ENCODE results near the gene CNGA3. TPM values are rescaled to one million over a fixed set of nuclear protein-coding genes. Genes with fewer than 3 reads are reported as not detected.

CNGA3 gene
- total RNA-seq, 2 experiments from 2014 or later = not detected

- Mint-ChIP-seq H3K4me3 (no peak overlapping the region), H3K4me1 (ENCODE audit: low read depth) (no peaks in the 10 kb centered on the region), H3K9me3 (no peaks in the 10 kb centered on the region), H3K27ac (no peak overlapping the region), H3K36me3 (ENCODE audit: low read depth) (no peaks in the 10 kb centered on the region), H3K27me3 (ENCODE audit: low read depth) (peaks cover 6% of the 10 kb centered on the region)
- DNase-seq = no peak
- intact Hi-C loops (cut with micrococcal nuclease) = no loop called here
- CTCF ChIA-PET = interaction anchor here (0.6 kb wide), 1 partner anchor 1662 kb away, joined by 3 read pairs; no protein-coding TSS in a partner anchor
These were observed 11.7 kb upstream of the CNGA3 start for GRCh38 chr2:98334439-98335078.

- Mint-ChIP-seq H3K4me1 (ENCODE audit: low read depth) (no peaks in the 10 kb centered on the region), H3K9me3 (no peaks in the 10 kb centered on the region), H3K4me3 (no peak overlapping the region), H3K27ac (no peak overlapping the region), H3K27me3 (ENCODE audit: low read depth) (peaks cover 6% of the 10 kb centered on the region), H3K36me3 (ENCODE audit: low read depth) (no peaks in the 10 kb centered on the region)
- CTCF ChIA-PET = interaction anchor here (0.6 kb wide), 1 partner anchor 1662 kb away, joined by 3 read pairs; no protein-coding TSS in a partner anchor
- no peak for DNase-seq
- intact Hi-C loops (cut with micrococcal nuclease) = no loop called here
These were observed 11.0 kb upstream of the CNGA3 start for GRCh38 chr2:98335271-98335670.

- peaks cover 5% of the 10 kb centered on the region for H3K4me1 Mint-ChIP-seq (ENCODE audit: low read depth)
- no peaks in the 10 kb centered on the region for H3K36me3 Mint-ChIP-seq (ENCODE audit: low read depth)
- CTCF ChIA-PET = no interaction called here
These were observed 5.0 kb upstream of the CNGA3 start for GRCh38 chr2:98341241-98341640.

GRCh38 chr2:98343285-98343684 lies 3.0 kb upstream of the CNGA3 start:
- Mint-ChIP-seq H3K9me3 (no peaks in the 10 kb centered on the region), H3K4me1 (ENCODE audit: low read depth) (peaks cover 13% of the 10 kb centered on the region), H3K36me3 (ENCODE audit: low read depth) (no peaks in the 10 kb centered on the region), H3K4me3 (no peak overlapping the region), H3K27ac (no peak overlapping the region), H3K27me3 (ENCODE audit: low read depth) (peaks cover 35% of the 10 kb centered on the region)
- intact Hi-C loops (cut with micrococcal nuclease) = no loop called here
- CTCF ChIA-PET = no interaction called here
- DNase-seq = no peak

More at GRCh38 chr2:98341241-98341640, 5.0 kb upstream of the CNGA3 start:
- peaks cover 22% of the 10 kb centered on the region for H3K27me3 Mint-ChIP-seq (ENCODE audit: low read depth)
- no peak for DNase-seq
- H3K4me3 Mint-ChIP-seq = no peak overlapping the region
- H3K27ac Mint-ChIP-seq = no peak overlapping the region
- no peaks in the 10 kb centered on the region for H3K9me3 Mint-ChIP-seq
- intact Hi-C loops (cut with micrococcal nuclease) = no loop called here

- Mint-ChIP-seq H3K4me1 (ENCODE audit: low read depth) (peaks cover 13% of the 10 kb centered on the region), H3K9me3 (peaks cover 3% of the 10 kb centered on the region), H3K27me3 (ENCODE audit: low read depth) (peaks cover 69% of the 10 kb centered on the region), H3K4me3 (no peak overlapping the region), H3K27ac (no peak overlapping the region), H3K36me3 (ENCODE audit: low read depth) (no peaks in the 10 kb centered on the region)
- CTCF ChIA-PET = no interaction called here
- intact Hi-C loops (cut with micrococcal nuclease) = no loop called here
- DNase-seq = no peak
These were observed 1.2 kb downstream of the CNGA3 start for GRCh38 chr2:98347298-98348065.

GRCh38 chr2:98348066-98348561 lies 1.9 kb downstream of the CNGA3 start:
- H3K36me3 Mint-ChIP-seq (ENCODE audit: low read depth) = no peaks in the 10 kb centered on the region
- H3K27me3 Mint-ChIP-seq (ENCODE audit: low read depth) = peaks cover 67% of the 10 kb centered on the region
- intact Hi-C loops (cut with micrococcal nuclease) = no loop called here
- DNase-seq = no peak
- no peak overlapping the region for H3K4me3 Mint-ChIP-seq
- H3K9me3 Mint-ChIP-seq = peaks cover 3% of the 10 kb centered on the region
- CTCF ChIA-PET = no interaction called here
- H3K4me1 Mint-ChIP-seq (ENCODE audit: low read depth) = peaks cover 13% of the 10 kb centered on the region
- H3K27ac Mint-ChIP-seq = no peak overlapping the region

- DNase-seq = no peak
- Mint-ChIP-seq H3K4me1 (ENCODE audit: low read depth) (peaks cover 13% of the 10 kb centered on the region), H3K27me3 (ENCODE audit: low read depth) (peaks cover 58% of the 10 kb centered on the region), H3K4me3 (no peak overlapping the region), H3K36me3 (ENCODE audit: low read depth) (no peaks in the 10 kb centered on the region), H3K9me3 (peaks cover 3% of the 10 kb centered on the region), H3K27ac (no peak overlapping the region)
- intact Hi-C loops (cut with micrococcal nuclease) = no loop called here
- CTCF ChIA-PET = interaction anchor here (1.1 kb wide), 1 partner anchor 32 kb away, joined by 3 read pairs; no protein-coding TSS in a partner anchor
These were observed 4.2 kb downstream of the CNGA3 start for GRCh38 chr2:98350411-98350810.

GRCh38 chr2:98355881-98356280 lies 9.6 kb downstream of the CNGA3 start:
- CTCF ChIA-PET = no interaction called here
- Mint-ChIP-seq H3K9me3 (peaks cover 3% of the 10 kb centered on the region), H3K36me3 (ENCODE audit: low read depth) (no peaks in the 10 kb centered on the region), H3K27me3 (ENCODE audit: low read depth) (peaks cover 13% of the 10 kb centered on the region), H3K4me1 (ENCODE audit: low read depth) (no peaks in the 10 kb centered on the region), H3K27ac (no peak overlapping the region), H3K4me3 (no peak overlapping the region)
- intact Hi-C loops (cut with micrococcal nuclease) = no loop called here
- DNase-seq = no peak

- no peak overlapping the region for H3K27ac Mint-ChIP-seq
- no peak overlapping the region for H3K4me3 Mint-ChIP-seq
- peaks cover 7% of the 10 kb centered on the region for H3K27me3 Mint-ChIP-seq (ENCODE audit: low read depth)
- DNase-seq = no peak
- no peaks in the 10 kb centered on the region for H3K36me3 Mint-ChIP-seq (ENCODE audit: low read depth)
- intact Hi-C loops (cut with micrococcal nuclease) = no loop called here
- no peaks in the 10 kb centered on the region for H3K4me1 Mint-ChIP-seq (ENCODE audit: low read depth)
- no peaks in the 10 kb centered on the region for H3K9me3 Mint-ChIP-seq
- CTCF ChIA-PET = no interaction called here
These were observed 10.5 kb downstream of the CNGA3 start for GRCh38 chr2:98356729-98357128.

- Mint-ChIP-seq H3K27me3 (ENCODE audit: low read depth) (peaks cover 3% of the 10 kb centered on the region), H3K36me3 (ENCODE audit: low read depth) (no peaks in the 10 kb centered on the region), H3K4me1 (ENCODE audit: low read depth) (no peaks in the 10 kb centered on the region), H3K9me3 (no peaks in the 10 kb centered on the region), H3K27ac (no peak overlapping the region), H3K4me3 (no peak overlapping the region)
- DNase-seq = no peak
- CTCF ChIA-PET = no interaction called here
- intact Hi-C loops (cut with micrococcal nuclease) = no loop called here
These were observed 11.6 kb downstream of the CNGA3 start for GRCh38 chr2:98357849-98358248.

- Mint-ChIP-seq H3K27me3 (ENCODE audit: low read depth) (no peaks in the 10 kb centered on the region), H3K9me3 (no peaks in the 10 kb centered on the region), H3K27ac (no peak overlapping the region), H3K4me3 (no peak overlapping the region), H3K4me1 (ENCODE audit: low read depth) (no peaks in the 10 kb centered on the region), H3K36me3 (ENCODE audit: low read depth) (no peaks in the 10 kb centered on the region)
- no peak for DNase-seq
- intact Hi-C loops (cut with micrococcal nuclease) = no loop called here
- CTCF ChIA-PET = no interaction called here
These were observed 13.7 kb downstream of the CNGA3 start for GRCh38 chr2:98359986-98360385.

GRCh38 chr2:98367721-98368120 lies 21.5 kb downstream of the CNGA3 start:
- DNase-seq = no peak
- no peak overlapping the region for H3K27ac Mint-ChIP-seq
- peaks cover 17% of the 10 kb centered on the region for H3K27me3 Mint-ChIP-seq (ENCODE audit: low read depth)
- intact Hi-C loops (cut with micrococcal nuclease) = no loop called here
- H3K9me3 Mint-ChIP-seq = no peaks in the 10 kb centered on the region
- no peaks in the 10 kb centered on the region for H3K36me3 Mint-ChIP-seq (ENCODE audit: low read depth)
- CTCF ChIA-PET = no interaction called here
- no peaks in the 10 kb centered on the region for H3K4me1 Mint-ChIP-seq (ENCODE audit: low read depth)
- H3K4me3 Mint-ChIP-seq = no peak overlapping the region

- CTCF ChIA-PET = no interaction called here
- intact Hi-C loops (cut with micrococcal nuclease) = no loop called here
- Mint-ChIP-seq H3K9me3 (no peaks in the 10 kb centered on the region), H3K27me3 (ENCODE audit: low read depth) (peaks cover 17% of the 10 kb centered on the region), H3K36me3 (ENCODE audit: low read depth) (no peaks in the 10 kb centered on the region), H3K4me1 (ENCODE audit: low read depth) (no peaks in the 10 kb centered on the region), H3K27ac (no peak overlapping the region), H3K4me3 (no peak overlapping the region)
- no peak for DNase-seq
These were observed 23.5 kb downstream of the CNGA3 start for GRCh38 chr2:98369710-98370239.
